Measurements from ENCODE around the gene TJP1. TPM values are rescaled to one million over a fixed set of nuclear protein-coding genes. Genes with fewer than 3 reads are reported as not detected.
A peak's percentile ranks its signal among the peaks of the same experiment; 100 is the strongest.

The TJP1 gene
- total and polyA plus RNA-seq, 2 donors (not counting 1 experiment from before 2014, with no cell fraction given), result 0.10 TPM; not detected in 1

DNA sequence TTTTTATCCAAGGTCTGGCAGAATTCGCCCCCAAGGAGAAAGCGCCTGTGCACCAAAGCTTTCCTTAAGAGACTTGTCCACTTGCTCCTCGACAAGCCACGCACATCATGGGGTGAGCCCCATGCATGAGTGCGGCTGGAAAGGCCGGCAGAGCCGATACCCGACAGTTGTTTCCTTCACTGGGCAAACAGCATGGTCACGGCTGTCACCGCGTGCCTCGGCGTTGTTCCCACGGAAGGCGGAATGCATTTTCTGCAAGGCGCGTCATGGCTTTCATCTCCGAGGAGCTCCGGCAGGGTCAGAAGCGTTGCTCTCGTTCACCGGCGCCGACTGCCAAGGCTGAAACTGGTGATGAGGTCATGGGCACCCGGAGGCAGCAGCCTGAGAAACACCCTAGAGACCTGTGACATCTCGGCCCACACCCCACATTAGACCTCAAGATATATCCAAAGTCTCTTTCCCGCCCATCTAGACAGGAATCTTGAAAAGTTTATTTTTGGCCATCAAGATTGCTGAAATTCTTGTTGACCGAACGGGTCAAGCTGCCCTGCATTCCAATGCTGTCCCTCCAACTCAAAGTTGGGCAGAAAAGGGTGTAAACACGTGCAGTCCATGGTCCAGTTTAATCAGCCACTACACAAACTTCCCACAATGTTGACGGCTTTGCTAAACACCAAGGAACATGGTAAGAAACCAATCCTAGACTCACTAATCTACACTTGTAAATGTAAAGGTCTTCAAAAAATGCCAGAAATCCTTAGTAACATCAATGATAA is 604 bp upstream of the TJP1 start:
- peak overlapping the region; percentile 60 for H3K4me3 Mint-ChIP-seq
- ATAC-seq (ENCODE audit: low read depth) (no peak), DNase-seq (peak; percentile 12)
- H3K9me3 ChIP-seq (ENCODE audit: control extremely low read depth in 1 of 3, control insufficient read depth in 2 of 3, insufficient read depth in 1 of 3, low read length in 2 of 3), result peaks cover 0 to 39% (median 0%) of the 10 kb centered on the region in 3 donors
- peaks cover 12 to 16% of the 10 kb centered on the region in 2 donors for H3K4me1 ChIP-seq (ENCODE audit: control insufficient read depth in 2 of 2, insufficient read depth in 2 of 2, low read length in 2 of 2)
- intact Hi-C loops (cut with micrococcal nuclease), result no loop called here
- peaks cover 11% of the 10 kb centered on the region for H3K4me1 Mint-ChIP-seq
- no peaks in the 10 kb centered on the region for H3K79me2 ChIP-seq (ENCODE audit: control insufficient read depth, insufficient read depth, low read length)
- peaks cover 0 to 50% (median 34%) of the 10 kb centered on the region in 4 experiments for H3K27me3 ChIP-seq (replicated peaks in 1 of 4; ENCODE audit: control extremely low read depth in 1 of 4, control insufficient read depth in 3 of 4, insufficient read depth in 4 of 4, low read length in 3 of 4)
- H3K4me2 ChIP-seq (replicated peaks; ENCODE audit: low read depth, low read length, poor library complexity, severe bottlenecking), result no peak overlapping the region
- no peak overlapping the region for H3K27ac ChIP-seq (ENCODE audit: low read length in 2 of 2)
- no peak for TF ChIP-seq EZH2 (IDR thresholded peaks at IDR 0.05; ENCODE audit: borderline replicate concordance, insufficient read depth, low read depth, low read length, poor library complexity, severe bottlenecking)
- TF ChIP-seq, protein P1, sequence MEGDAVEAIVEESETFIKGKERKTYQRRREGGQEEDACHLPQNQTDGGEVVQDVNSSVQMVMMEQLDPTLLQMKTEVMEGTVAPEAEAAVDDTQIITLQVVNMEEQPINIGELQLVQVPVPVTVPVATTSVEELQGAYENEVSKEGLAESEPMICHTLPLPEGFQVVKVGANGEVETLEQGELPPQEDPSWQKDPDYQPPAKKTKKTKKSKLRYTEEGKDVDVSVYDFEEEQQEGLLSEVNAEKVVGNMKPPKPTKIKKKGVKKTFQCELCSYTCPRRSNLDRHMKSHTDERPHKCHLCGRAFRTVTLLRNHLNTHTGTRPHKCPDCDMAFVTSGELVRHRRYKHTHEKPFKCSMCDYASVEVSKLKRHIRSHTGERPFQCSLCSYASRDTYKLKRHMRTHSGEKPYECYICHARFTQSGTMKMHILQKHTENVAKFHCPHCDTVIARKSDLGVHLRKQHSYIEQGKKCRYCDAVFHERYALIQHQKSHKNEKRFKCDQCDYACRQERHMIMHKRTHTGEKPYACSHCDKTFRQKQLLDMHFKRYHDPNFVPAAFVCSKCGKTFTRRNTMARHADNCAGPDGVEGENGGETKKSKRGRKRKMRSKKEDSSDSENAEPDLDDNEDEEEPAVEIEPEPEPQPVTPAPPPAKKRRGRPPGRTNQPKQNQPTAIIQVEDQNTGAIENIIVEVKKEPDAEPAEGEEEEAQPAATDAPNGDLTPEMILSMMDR (IDR thresholded peaks at IDR 0.05), result no peak
- H3K27ac Mint-ChIP-seq, result no peak overlapping the region
- 8% methylated on average over 29 of the region's 31 CpGs for WGBS (ENCODE audit: insufficient coverage)
- H3K9ac ChIP-seq (ENCODE audit: low read length), result no peak overlapping the region
- no peak overlapping the region for H3K4me3 ChIP-seq (ENCODE audit: control extremely low read depth in 1 of 5, extremely low read depth in 1 of 5, insufficient read depth in 1 of 5, low read depth in 2 of 5, low read length in 4 of 5)
- H3K9me3 Mint-ChIP-seq (ENCODE audit: insufficient read depth), result peaks cover 2% of the 10 kb centered on the region
- no peaks in the 10 kb centered on the region for H3K36me3 ChIP-seq (replicated peaks in 1 of 2; ENCODE audit: control extremely low read depth in 1 of 2, control insufficient read depth in 1 of 2, extremely low read depth in 1 of 2, insufficient read depth in 2 of 2, low read length in 1 of 2)
- peaks cover 46% of the 10 kb centered on the region for H3K27me3 Mint-ChIP-seq
- ChIA-PET POLR2A (no interaction called here), CTCF (no interaction called here)
- no peak overlapping the region for H2AFZ ChIP-seq (ENCODE audit: insufficient read depth, low read depth, low read length, poor library complexity, severe bottlenecking)
- no peaks in the 10 kb centered on the region for H4K20me1 ChIP-seq (ENCODE audit: control insufficient read depth, insufficient read depth, low read length, poor library complexity, severe bottlenecking)

DNA sequence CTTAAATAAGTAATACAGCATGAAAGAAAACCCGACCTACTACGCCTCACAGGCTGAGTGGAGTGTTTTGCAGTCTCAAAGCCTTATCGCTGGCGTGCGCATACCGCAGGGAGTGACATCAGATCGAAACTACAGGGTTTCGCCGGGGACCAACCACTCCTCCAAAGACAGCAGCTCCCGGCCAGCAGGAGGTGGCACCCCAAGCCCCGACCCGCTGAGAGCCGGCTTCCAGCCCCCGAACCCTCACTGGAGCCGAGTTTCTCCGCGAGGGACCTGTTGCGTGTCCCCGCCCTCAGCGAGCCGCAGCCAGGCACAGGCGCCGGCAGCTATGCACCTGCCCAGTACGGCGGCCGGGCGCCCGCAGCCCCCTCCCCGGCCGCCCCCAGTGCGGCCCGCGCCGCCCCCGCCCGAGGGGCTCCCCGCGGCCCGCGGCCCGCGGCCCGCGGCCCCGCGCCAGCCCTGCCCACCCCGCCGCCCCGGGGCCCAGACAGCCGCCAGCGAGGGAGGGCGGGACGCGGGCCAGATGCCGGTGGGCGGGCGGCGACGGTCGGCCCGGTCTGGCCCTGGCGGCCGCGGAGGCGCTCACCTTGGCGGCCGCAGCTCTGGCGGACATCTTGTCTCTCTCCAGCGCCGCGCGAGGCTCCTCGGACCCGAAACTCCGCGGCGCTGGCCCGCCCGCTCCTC is 710 bp downstream of the TJP1 start:
- intact Hi-C loops (cut with micrococcal nuclease), result no loop called here
- WGBS (ENCODE audit: insufficient coverage), result 2% methylated on average over 79 of the region's 79 CpGs
- TF ChIP-seq EZH2 (IDR thresholded peaks at IDR 0.05; ENCODE audit: borderline replicate concordance, insufficient read depth, low read depth, low read length, poor library complexity, severe bottlenecking), result no peak
- TF ChIP-seq, protein P1 (IDR thresholded peaks at IDR 0.05), result no peak
- POLR2A ChIA-PET, result no interaction called here
- Histone ChIP-seq H3K36me3 (replicated peaks in 1 of 2; ENCODE audit: control extremely low read depth in 1 of 2, control insufficient read depth in 1 of 2, extremely low read depth in 1 of 2, insufficient read depth in 2 of 2, low read length in 1 of 2) (no peaks in the 10 kb centered on the region), H4K20me1 (ENCODE audit: control insufficient read depth, insufficient read depth, low read length, poor library complexity, severe bottlenecking) (no peaks in the 10 kb centered on the region), H3K4me2 (replicated peaks; ENCODE audit: low read depth, low read length, poor library complexity, severe bottlenecking) (peak overlapping the region; percentile 64), H3K4me3 (ENCODE audit: control extremely low read depth in 1 of 5, extremely low read depth in 1 of 5, insufficient read depth in 1 of 5, low read depth in 2 of 5, low read length in 4 of 5) (peak overlapping the region in 2 of 5 experiments; percentile 17 to 30), H2AFZ (ENCODE audit: insufficient read depth, low read depth, low read length, poor library complexity, severe bottlenecking) (peak overlapping the region; percentile 33), H3K79me2 (ENCODE audit: control insufficient read depth, insufficient read depth, low read length) (no peaks in the 10 kb centered on the region), H3K27ac (ENCODE audit: low read length in 2 of 2) (no peak overlapping the region), H3K9ac (ENCODE audit: low read length) (peak overlapping the region; percentile 45), H3K27me3 (replicated peaks in 1 of 4; ENCODE audit: control extremely low read depth in 1 of 4, control insufficient read depth in 3 of 4, insufficient read depth in 4 of 4, low read length in 3 of 4) (peaks cover 0 to 41% (median 33%) of the 10 kb centered on the region in 4 experiments), H3K4me1 (ENCODE audit: control insufficient read depth in 2 of 2, insufficient read depth in 2 of 2, low read length in 2 of 2) (peaks cover 12 to 16% of the 10 kb centered on the region in 2 donors), H3K9me3 (ENCODE audit: control extremely low read depth in 1 of 3, control insufficient read depth in 2 of 3, insufficient read depth in 1 of 3, low read length in 2 of 3) (peaks cover 0 to 30% (median 0%) of the 10 kb centered on the region in 3 donors)
- H3K9me3 Mint-ChIP-seq (ENCODE audit: insufficient read depth), result peaks cover 5% of the 10 kb centered on the region
- DNase-seq (peak; percentile 18), ATAC-seq (ENCODE audit: low read depth) (no peak)
- CTCF ChIA-PET, result no interaction called here
- peaks cover 11% of the 10 kb centered on the region for H3K4me1 Mint-ChIP-seq
- peak overlapping the region; percentile 62 for H3K4me3 Mint-ChIP-seq
- H3K27ac Mint-ChIP-seq, result no peak overlapping the region
- peaks cover 53% of the 10 kb centered on the region for H3K27me3 Mint-ChIP-seq

Measured in B cell (primary cell).